A549 (cell line): Measurements from ENCODE around the gene MROH2A. TPM values are rescaled to one million over a fixed set of nuclear protein-coding genes. Genes with fewer than 3 reads are reported as not detected.

Experiments
- ATAC-seq, 2 experiments: fragments of 200-7000 bp in 1 of 2; fragments of >200 bp in 1 of 2; cut with Nextera tagmentation in 1 of 2; cut with Tn5 transposase in 1 of 2; 3 replicates each; pipeline versions ENCODE4 v1.8.0 to v1.9.1; 2018 to 2020; ENCODE audit warnings: mild to moderate bottlenecking in 1 of 2, moderate library complexity in 1 of 2
- CTCF ChIA-PET: fragments of 300-600 bp; sonication (Branson Sonifier 250); formaldehyde crosslinking; extraction: SDS; loops from one replicate; lab custom pipeline; 2021; ENCODE audit warnings: antibody characterized with exemption, inconsistent platforms; lab: Yijun Ruan, JAX
- POLR2A ChIA-PET: fragments of 350-600 bp; formaldehyde crosslinking; extraction: SDS; loops from one replicate; lab custom pipeline; 2021; ENCODE audit warnings: antibody characterized with exemption, inconsistent platforms; lab: Yijun Ruan, JAX
- DNase-seq, 2 experiments: peaks; one replicate each; pipeline versions ENCODE4 v3.0.0 to v3.0.0-alpha.2; 2011 to 2016; ENCODE audit warnings: low read depth in 1 of 2, low spot score in 1 of 2
- FAIRE-seq: peaks from 2 replicates; lab custom pipeline; 2011; peaks lifted over from hg19 to GRCh38; lab: Jason Lieb, UNC
- H3K27ac ChIP-seq, 2 experiments: fragments of >200 bp; sonication (Bioruptor Twin); formaldehyde crosslinking; 3 replicates each; pipeline ENCODE4 v1.5.1; 2016 to 2017
- H3K4me1 ChIP-seq: fragments of >200 bp; sonication (Bioruptor Twin); formaldehyde crosslinking; 3 replicates; pipeline ENCODE4 v1.6.1; 2016
- H3K4me2 ChIP-seq: fragments of >200 bp; sonication (Bioruptor Twin); formaldehyde crosslinking; 3 replicates; pipeline ENCODE4 v1.6.1; 2016
- H3K4me3 ChIP-seq: fragments of >200 bp; sonication (Bioruptor Twin); formaldehyde crosslinking; 3 replicates; pipeline ENCODE4 v1.5.1; 2016
- H3K9me3 ChIP-seq: fragments of >200 bp; sonication (Bioruptor Twin); formaldehyde crosslinking; 3 replicates; pipeline ENCODE4 v1.6.1; 2016
- ATOH8 ChIP-seq: fragments of 250-450 bp; sonication (Bioruptor Pico); IDR thresholded peaks from 2 replicates; pipeline ENCODE4 v1.5.0; 2020; ENCODE audit warnings: low read depth, mild to moderate bottlenecking, moderate library complexity
- BHLHE40 ChIP-seq: IDR thresholded peaks from 2 replicates; pipeline ENCODE4 v1.6.1; 2012; ENCODE audit warnings: low read depth, low read length, inconsistent platforms
- CEBPB ChIP-seq, 2 experiments: fragments of >200 bp in 1 of 2; sonication (Bioruptor Twin) in 1 of 2; formaldehyde crosslinking in 1 of 2; IDR thresholded peaks; 2 replicates each; pipeline ENCODE4 v1.6.1; 2012 to 2016
- CTCF ChIP-seq: fragments of >200 bp; sonication (Bioruptor Twin); formaldehyde crosslinking; IDR thresholded peaks from 3 replicates; pipeline ENCODE4 v1.5.1; 2016
- E2F6 ChIP-seq: IDR thresholded peaks from 2 replicates; pipeline ENCODE4 v1.6.1; 2012; ENCODE audit warnings: low read depth, borderline replicate concordance
- EP300 ChIP-seq, 2 experiments: fragments of >200 bp; sonication (Bioruptor Twin); formaldehyde crosslinking; IDR thresholded peaks; 2 replicates in 1 of 2; 3 replicates in 1 of 2; pipeline ENCODE4 v1.6.1; 2016 to 2017
- ESRRA ChIP-seq: fragments of 150-350 bp; IDR thresholded peaks from 2 replicates; pipeline ENCODE4 v1.6.1; 2014; ENCODE audit warnings: mild to moderate bottlenecking, low read length, borderline replicate concordance
- GATA3 ChIP-seq: IDR thresholded peaks from 2 replicates; pipeline ENCODE4 v1.6.1; 2012; ENCODE audit warnings: borderline replicate concordance
- HES2 ChIP-seq: fragments of >200 bp; sonication (Bioruptor Twin); formaldehyde crosslinking; IDR thresholded peaks from 2 replicates; pipeline ENCODE4 v1.6.1; 2016
- HOXA7 ChIP-seq: fragments of 250-450 bp; sonication (Bioruptor Pico); IDR thresholded peaks from 2 replicates; pipeline ENCODE4 v1.5.0; 2020; ENCODE audit warnings: mild to moderate bottlenecking, moderate library complexity
- HOXB13 ChIP-seq: fragments of 250-450 bp; sonication (Bioruptor Pico); IDR thresholded peaks from 2 replicates; pipeline ENCODE4 v1.5.0; 2020; ENCODE audit warnings: low read depth, mild to moderate bottlenecking, moderate library complexity
- JUN ChIP-seq, 2 experiments: fragments of >200 bp; sonication (Bioruptor Twin); formaldehyde crosslinking; IDR thresholded peaks; 2 replicates in 1 of 2; 3 replicates in 1 of 2; pipeline ENCODE4 v1.6.1; 2016 to 2017
- KDM1A ChIP-seq: fragments of 200-600 bp; sonication (generic); IDR thresholded peaks from 2 replicates; pipeline ENCODE4 v1.6.1; 2016; ENCODE audit warnings: low read depth, mild to moderate bottlenecking
- MAFK ChIP-seq: fragments of 450-650 bp; IDR thresholded peaks from 2 replicates; pipeline ENCODE4 v1.6.1; 2014; ENCODE audit not compliant: partially characterized antibody
- MAX ChIP-seq: IDR thresholded peaks from 2 replicates; pipeline ENCODE4 v1.6.1; 2012
- NPAS2 ChIP-seq: fragments of 250-450 bp; sonication (Bioruptor Pico); IDR thresholded peaks from 2 replicates; pipeline ENCODE4 v1.8.0; 2022; ENCODE audit warnings: mild to moderate bottlenecking, moderate library complexity, borderline replicate concordance
- NR3C1 ChIP-seq: fragments of >200 bp; sonication (Bioruptor Twin); formaldehyde crosslinking; IDR thresholded peaks from 3 replicates; pipeline ENCODE4 v1.6.1; 2017
- PHF8 ChIP-seq: fragments of 200-600 bp; sonication (generic); IDR thresholded peaks from 2 replicates; pipeline ENCODE4 v1.6.1; 2016; ENCODE audit warnings: low read depth, mild to moderate bottlenecking, antibody characterized with exemption, moderate library complexity, borderline replicate concordance
- RAD21 ChIP-seq, 2 experiments: fragments of >200 bp in 1 of 2; sonication (Bioruptor Twin) in 1 of 2; formaldehyde crosslinking in 1 of 2; IDR thresholded peaks in 1 of 2; conservative IDR thresholded peaks in 1 of 2; 2 replicates in 1 of 2; 3 replicates in 1 of 2; pipeline ENCODE4 v1.6.1; 2012 to 2018; ENCODE audit warnings: inconsistent platforms in 1 of 2
- RARB ChIP-seq: fragments of 250-450 bp; sonication (Bioruptor Pico); IDR thresholded peaks from 2 replicates; pipeline ENCODE4 v1.8.0; 2021; ENCODE audit warnings: mild to moderate bottlenecking, moderate library complexity
- RFX5 ChIP-seq: fragments of 450-650 bp; IDR thresholded peaks from 2 replicates; pipeline ENCODE4 v1.7.1; 2014; ENCODE audit warnings: antibody characterized with exemption, mild to moderate bottlenecking, moderate library complexity
- RNF2 ChIP-seq: fragments of 200-600 bp; sonication (generic); IDR thresholded peaks from 2 replicates; pipeline ENCODE4 v1.6.1; 2016; ENCODE audit warnings: low read depth, mild to moderate bottlenecking, antibody characterized with exemption, moderate library complexity, borderline replicate concordance
- WGBS: methylation state at CpG from one replicate; pipeline ENCODE4 v1.1.6; 2017; ENCODE audit errors: missing lambda C conversion rate; 5-methylcytosine and 5-hydroxymethylcytosine counted together
- polyA plus RNA-seq, 4 experiments: library from polyadenylated mRNA; depleted of rRNA in 3 of 4; stranded (reverse); fragments of >200 nt; fragmentation: RNase III in 1 of 4; extraction: RNeasy Plus Mini Kit Qiagen cat#74134 plus additional on column Dnase treatment in 1 of 4; gene quantifications; 2 replicates in 3 of 4; 3 replicates in 1 of 4; pipeline ENCODE4 v1.2.3, GENCODE V29; 2011 to 2017

Gene MROH2A
- polyA plus RNA-seq, 2 of the 4 experiments (the other 2 are of a cell fraction), result 0.10 to 0.63 TPM

- Histone ChIP-seq H3K4me2 (no peak overlapping the region), H3K4me3 (no peak overlapping the region), H3K9me3 (0 out of 3 replicates have a peak, but pooled peaks cover 7% of the 10 kb centered on the region), H3K27ac (peak overlapping the region; percentile 65 to 81; a peak in 5 of 6 replicates), H3K4me1 (peaks cover 23% of the 10 kb centered on the region)
- ATAC-seq (peak in 1 of 2 experiments; percentile 10; a peak in 2 of 6 replicates), FAIRE-seq (no peak), DNase-seq (no peak)
- WGBS, result 96% methylated on average over 16 of the region's 21 CpGs
- ChIA-PET POLR2A (no interaction called here), CTCF (interaction anchor here (1.3 to 1.9 kb wide), 2 partner anchors 31 to 111 kb away, joined by 3 read pairs; no protein-coding TSS in a partner anchor)
- TF ChIP-seq HOXA7 (no peak), RFX5 (no peak), PHF8 (no peak), RARB (no peak), ESRRA (no peak), ATOH8 (CRISPR knock-in tag) (no peak), NR3C1 (no peak), CTCF (no peak), E2F6 (no peak), HOXB13 (CRISPR knock-in tag) (no peak), MAFK (no peak), GATA3 (no peak), NPAS2 (no peak), EP300 (IDR thresholded peaks at IDR 0.05) (no peak)
Observed at GRCh38 chr2:233822101-233822771, 44.1 kb downstream of the MROH2A start.

- Histone ChIP-seq H3K4me1 (peaks cover 20% of the 10 kb centered on the region), H3K9me3 (0 out of 3 replicates have a peak, but pooled peaks cover 7% of the 10 kb centered on the region), H3K4me2 (peak overlapping the region; percentile 12; the same call in 1 of the 3 replicates), H3K4me3 (no peak overlapping the region), H3K27ac (peak overlapping the region; percentile 65 to 81)
- TF ChIP-seq CEBPB (IDR thresholded peaks at IDR 0.05), result peak in 1 of 2 experiments; percentile 49; a peak in 1 of 4 replicates
- TF ChIP-seq MAX, result peak; percentile 40; the same call in 1 of the 2 replicates
- TF ChIP-seq HOXA7, result no peak
- TF ChIP-seq BHLHE40, result no peak
- peak in 1 of 2 experiments; percentile 40 for DNase-seq
- ATAC-seq, result peak in 1 of 2 experiments; percentile 30; a peak in 3 of 6 replicates
- WGBS, result 78% methylated on average over 21 of the region's 25 CpGs
- FAIRE-seq, result no peak
- POLR2A ChIA-PET, result no interaction called here
- CTCF ChIA-PET, result interaction anchor here (1.2 to 2.3 kb wide), 4 partner anchors 10 to 132 kb away, joined by 3 to 10 read pairs (median 3); no protein-coding TSS in a partner anchor
Observed at GRCh38 chr2:233822781-233823730, 44.9 kb downstream of the MROH2A start.

GRCh38 chr2:233823731-233824121, 45.6 kb downstream of the MROH2A start:
- no peak for TF ChIP-seq KDM1A
- TF ChIP-seq JUN (IDR thresholded peaks at IDR 0.05), result no peak
- TF ChIP-seq HES2, result no peak
- no peak for TF ChIP-seq ESRRA
- no peak for TF ChIP-seq RNF2
- no peak for TF ChIP-seq RAD21 (conservative IDR thresholded peaks at IDR 0.05 in 1 of 2, IDR thresholded peaks at IDR 0.05 in 1 of 2)

More at GRCh38 chr2:233823731-233824121, 45.6 kb downstream of the MROH2A start:
- no peak for DNase-seq
- H3K4me2 ChIP-seq, result peak overlapping the region; percentile 12; the same call in 1 of the 3 replicates
- H3K4me3 ChIP-seq, result no peak overlapping the region
- H3K9me3 ChIP-seq, result 0 out of 3 replicates have a peak, but pooled peaks cover 7% of the 10 kb centered on the region
- POLR2A ChIA-PET, result no interaction called here
- WGBS, result 85% methylated on average over 6 of the region's 8 CpGs
- CTCF ChIA-PET, result interaction anchor here (1.2 to 2.3 kb wide), 3 partner anchors 9 to 133 kb away, joined by 3 to 10 read pairs (median 3); no protein-coding TSS in a partner anchor
- H3K4me1 ChIP-seq, result peaks cover 20% of the 10 kb centered on the region
- FAIRE-seq, result no peak
- peak overlapping the region; percentile 65 to 81 for H3K27ac ChIP-seq
- ATAC-seq, result peak in 1 of 2 experiments; percentile 9; a peak in 3 of 6 replicates
